Measurements from ENCODE around the gene SLC30A4. TPM values are rescaled to one million over a fixed set of nuclear protein-coding genes. Genes with fewer than 3 reads are reported as not detected.
"Not testable (repeated sequence)": the region's sequence is repeated elsewhere in the genome, so short reads cannot be mapped to it uniquely, and the experiment has no call there.

SLC30A4 gene
- total RNA-seq, 1 experiment from 2014 or later = not detected

DNA sequence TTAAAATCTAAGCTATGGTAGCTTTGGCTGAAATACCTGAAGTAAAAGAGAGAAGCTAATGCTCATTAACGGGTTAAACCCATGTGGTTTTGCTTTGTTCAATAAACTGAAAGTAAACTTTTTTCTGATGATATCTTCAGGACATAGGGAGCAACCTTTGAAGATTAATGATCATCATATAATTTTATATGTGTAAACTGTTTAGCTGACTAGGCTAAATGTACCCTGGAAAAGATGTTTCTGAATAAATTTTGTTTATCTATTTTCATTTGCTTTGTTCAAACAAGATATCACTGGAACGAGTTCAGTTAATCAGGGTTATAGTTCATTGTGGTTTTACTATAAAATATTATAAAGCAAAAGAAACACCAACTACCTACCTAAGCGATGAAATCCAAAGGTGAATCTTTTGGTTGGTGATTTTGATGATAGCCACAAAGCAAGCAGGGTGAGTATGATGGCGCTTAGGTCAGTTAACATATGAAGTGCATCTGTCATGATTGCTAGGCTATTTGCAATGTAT, 11.7 kb downstream of the SLC30A4 start:
- no peak overlapping the region for H3K14ac ChIP-seq (ENCODE audit: insufficient read depth, low read length)
- no peak overlapping the region for H2AK5ac ChIP-seq (ENCODE audit: insufficient read length, low read length)
- no peaks in the 10 kb centered on the region for H3K79me1 ChIP-seq (ENCODE audit: insufficient read depth, low read depth, low read length, poor library complexity, severe bottlenecking)
- no peak overlapping the region for H3K56ac ChIP-seq (ENCODE audit: insufficient read length, low read depth, low read length)
- H2BK12ac ChIP-seq (ENCODE audit: insufficient read length, low read depth, low read length) = no peak overlapping the region
- H2BK20ac ChIP-seq (ENCODE audit: low read depth, low read length, poor library complexity, severe bottlenecking) = no peak overlapping the region
- no peaks in the 10 kb centered on the region for H4K20me1 ChIP-seq (ENCODE audit: control insufficient read depth, insufficient read depth, insufficient read length)
- no peak overlapping the region for H2BK15ac ChIP-seq (ENCODE audit: low read depth, low read length)
- no CpG with 5 or more reads among the region's 4 CpGs for WGBS (ENCODE audit: extremely low coverage, insufficient read length, low lambda C conversion rate)
- no peak overlapping the region for H2BK5ac ChIP-seq (ENCODE audit: insufficient read length, low read length)
- no peaks in the 10 kb centered on the region for H3K36me3 Mint-ChIP-seq (ENCODE audit: insufficient read depth in 1 of 3, low read depth in 3 of 3)
- H3K27me3 Mint-ChIP-seq (ENCODE audit: low read depth) = peaks cover 51% of the 10 kb centered on the region
- H3K23ac ChIP-seq (ENCODE audit: insufficient read length, low read depth, low read length) = no peak overlapping the region
- no peak overlapping the region for H4K5ac ChIP-seq (ENCODE audit: insufficient read length, low read depth, low read length)
- H3K27ac ChIP-seq (ENCODE audit: insufficient read length, low read depth, low read length) = no peak overlapping the region
- no peak overlapping the region for H3K4me3 Mint-ChIP-seq
- H2BK120ac ChIP-seq (ENCODE audit: low read depth, low read length, poor library complexity, severe bottlenecking) = no peak overlapping the region
- no peak overlapping the region for H3K18ac ChIP-seq (ENCODE audit: insufficient read length, low read depth, low read length)
- peaks cover 7 to 9% of the 10 kb centered on the region in 2 experiments for H3K4me1 Mint-ChIP-seq
- DNase-seq = no peak
- H2AFZ ChIP-seq (ENCODE audit: low read length) = no peak overlapping the region
- no peak overlapping the region for H3K9ac ChIP-seq (ENCODE audit: extremely low read depth, insufficient read length, low read length)
- H3K4me1 ChIP-seq (ENCODE audit: insufficient read depth, low read length) = no peaks in the 10 kb centered on the region
- no peaks in the 10 kb centered on the region for H3K27me3 ChIP-seq (ENCODE audit: insufficient read depth, low read length)
- no peak overlapping the region for H3T11ph ChIP-seq (ENCODE audit: low read length)
- no peaks in the 10 kb centered on the region for H3K9me3 ChIP-seq (ENCODE audit: control insufficient read depth, low read depth, low read length)
- no peak overlapping the region for H3K4ac ChIP-seq (ENCODE audit: low read depth, low read length)
- H4K91ac ChIP-seq (ENCODE audit: insufficient read length, low read depth, low read length) = no peak overlapping the region
- H3K4me2 ChIP-seq (ENCODE audit: insufficient read depth, insufficient read length, low read length) = no peak overlapping the region
- H3K9me3 Mint-ChIP-seq = no peaks in the 10 kb centered on the region; a peak in 1 of 5 replicates
- no peak overlapping the region for H4K8ac ChIP-seq (replicated peaks; ENCODE audit: insufficient read length, low read depth, low read length)
- TF ChIP-seq, protein P1, sequence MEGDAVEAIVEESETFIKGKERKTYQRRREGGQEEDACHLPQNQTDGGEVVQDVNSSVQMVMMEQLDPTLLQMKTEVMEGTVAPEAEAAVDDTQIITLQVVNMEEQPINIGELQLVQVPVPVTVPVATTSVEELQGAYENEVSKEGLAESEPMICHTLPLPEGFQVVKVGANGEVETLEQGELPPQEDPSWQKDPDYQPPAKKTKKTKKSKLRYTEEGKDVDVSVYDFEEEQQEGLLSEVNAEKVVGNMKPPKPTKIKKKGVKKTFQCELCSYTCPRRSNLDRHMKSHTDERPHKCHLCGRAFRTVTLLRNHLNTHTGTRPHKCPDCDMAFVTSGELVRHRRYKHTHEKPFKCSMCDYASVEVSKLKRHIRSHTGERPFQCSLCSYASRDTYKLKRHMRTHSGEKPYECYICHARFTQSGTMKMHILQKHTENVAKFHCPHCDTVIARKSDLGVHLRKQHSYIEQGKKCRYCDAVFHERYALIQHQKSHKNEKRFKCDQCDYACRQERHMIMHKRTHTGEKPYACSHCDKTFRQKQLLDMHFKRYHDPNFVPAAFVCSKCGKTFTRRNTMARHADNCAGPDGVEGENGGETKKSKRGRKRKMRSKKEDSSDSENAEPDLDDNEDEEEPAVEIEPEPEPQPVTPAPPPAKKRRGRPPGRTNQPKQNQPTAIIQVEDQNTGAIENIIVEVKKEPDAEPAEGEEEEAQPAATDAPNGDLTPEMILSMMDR (conservative IDR thresholded peaks at IDR 0.05) = no peak
- no peak overlapping the region for H3K27ac Mint-ChIP-seq
- no peaks in the 10 kb centered on the region for H3K23me2 ChIP-seq (ENCODE audit: insufficient read length, low read depth, low read length, poor library complexity, severe bottlenecking)
- H3K79me2 ChIP-seq (ENCODE audit: insufficient read depth, low read length) = no peaks in the 10 kb centered on the region

DNA sequence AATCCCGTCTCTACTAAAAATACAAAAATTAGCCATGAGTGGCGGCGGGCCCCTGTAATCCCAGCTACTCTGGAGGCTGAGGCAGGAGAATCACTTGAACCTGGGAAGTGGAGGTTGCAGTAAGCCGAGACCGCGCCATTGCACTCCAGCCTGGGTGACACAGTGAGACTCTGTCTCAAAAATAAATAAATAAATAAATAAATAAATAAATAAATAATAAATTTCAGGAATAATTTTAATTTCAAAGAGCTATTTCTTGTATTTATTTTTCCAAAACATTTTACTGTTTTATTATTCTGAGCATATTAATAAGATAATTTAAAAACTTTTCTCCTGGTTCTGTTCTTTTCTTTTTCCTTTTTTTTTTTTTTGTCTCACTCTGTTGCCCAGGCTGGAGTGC, 15.4 kb downstream of the SLC30A4 start:
- H2AK5ac ChIP-seq (ENCODE audit: insufficient read length, low read length); H4K20me1 ChIP-seq (ENCODE audit: control insufficient read depth, insufficient read depth, insufficient read length); H4K91ac ChIP-seq (ENCODE audit: insufficient read length, low read depth, low read length); H3K56ac ChIP-seq (ENCODE audit: insufficient read length, low read depth, low read length); H3K9me3 ChIP-seq (ENCODE audit: control insufficient read depth, low read depth, low read length); H2BK20ac ChIP-seq (ENCODE audit: low read depth, low read length, poor library complexity, severe bottlenecking); H2BK15ac ChIP-seq (ENCODE audit: low read depth, low read length); H3K23me2 ChIP-seq (ENCODE audit: insufficient read length, low read depth, low read length, poor library complexity, severe bottlenecking); H3K14ac ChIP-seq (ENCODE audit: insufficient read depth, low read length); H3K27ac Mint-ChIP-seq; H3K4ac ChIP-seq (ENCODE audit: low read depth, low read length); H2AFZ ChIP-seq (ENCODE audit: low read length); H3K36me3 Mint-ChIP-seq (ENCODE audit: insufficient read depth in 1 of 3, low read depth in 3 of 3); H3K9me3 Mint-ChIP-seq; H3K18ac ChIP-seq (ENCODE audit: insufficient read length, low read depth, low read length); H3K27me3 ChIP-seq (ENCODE audit: insufficient read depth, low read length); H3T11ph ChIP-seq (ENCODE audit: low read length); H3K4me1 ChIP-seq (ENCODE audit: insufficient read depth, low read length); H2BK120ac ChIP-seq (ENCODE audit: low read depth, low read length, poor library complexity, severe bottlenecking); H3K4me2 ChIP-seq (ENCODE audit: insufficient read depth, insufficient read length, low read length); H2BK12ac ChIP-seq (ENCODE audit: insufficient read length, low read depth, low read length); H3K9ac ChIP-seq (ENCODE audit: extremely low read depth, insufficient read length, low read length); H3K4me3 Mint-ChIP-seq; DNase-seq; H3K23ac ChIP-seq (ENCODE audit: insufficient read length, low read depth, low read length); H3K27ac ChIP-seq (ENCODE audit: insufficient read length, low read depth, low read length); H3K4me1 Mint-ChIP-seq; H3K79me1 ChIP-seq (ENCODE audit: insufficient read depth, low read depth, low read length, poor library complexity, severe bottlenecking); H2BK5ac ChIP-seq (ENCODE audit: insufficient read length, low read length); H4K8ac ChIP-seq (replicated peaks; ENCODE audit: insufficient read length, low read depth, low read length); H3K79me2 ChIP-seq (ENCODE audit: insufficient read depth, low read length); H4K5ac ChIP-seq (ENCODE audit: insufficient read length, low read depth, low read length): not testable (repeated sequence)
- H3K27me3 Mint-ChIP-seq (ENCODE audit: low read depth) = peaks cover 44% of the 10 kb centered on the region
- no CpG with 5 or more reads among the region's 6 CpGs for WGBS (ENCODE audit: extremely low coverage, insufficient read length, low lambda C conversion rate)

Measured in H9 (cell line).